NB4 (cell line): ENCODE measurements around the gene CDH23.

Source experiments
- DNase-seq: peaks from one replicate; pipeline ENCODE4 v3.0.0; 2010; ENCODE audit warnings: low read depth
- H3K4me3 ChIP-seq: one replicate; pipeline ENCODE4 v1.5.1; 2011; ENCODE audit warnings: mild to moderate bottlenecking, low read depth, low read length, moderate library complexity
- MYC ChIP-seq: IDR thresholded peaks from 2 replicates; pipeline ENCODE4 v1.6.1; 2011; ENCODE audit warnings: low read depth, low read length
- POLR2A ChIP-seq: IDR thresholded peaks from 2 replicates; pipeline ENCODE4 v1.6.1; 2011; ENCODE audit warnings: mild to moderate bottlenecking; ENCODE audit not compliant: insufficient read length; ENCODE audit errors: extremely low read depth
- TF ChIP-seq, protein P1 (sequence below): IDR thresholded peaks from one replicate; pipeline ENCODE4 v1.5.1; 2012; ENCODE audit warnings: low read depth, low read length
- TF ChIP-seq, protein P2 (sequence below): IDR thresholded peaks from 2 replicates; pipeline ENCODE4 v1.6.1; 2011; ENCODE audit warnings: low read depth, low read length

CDH23 gene

DNA sequence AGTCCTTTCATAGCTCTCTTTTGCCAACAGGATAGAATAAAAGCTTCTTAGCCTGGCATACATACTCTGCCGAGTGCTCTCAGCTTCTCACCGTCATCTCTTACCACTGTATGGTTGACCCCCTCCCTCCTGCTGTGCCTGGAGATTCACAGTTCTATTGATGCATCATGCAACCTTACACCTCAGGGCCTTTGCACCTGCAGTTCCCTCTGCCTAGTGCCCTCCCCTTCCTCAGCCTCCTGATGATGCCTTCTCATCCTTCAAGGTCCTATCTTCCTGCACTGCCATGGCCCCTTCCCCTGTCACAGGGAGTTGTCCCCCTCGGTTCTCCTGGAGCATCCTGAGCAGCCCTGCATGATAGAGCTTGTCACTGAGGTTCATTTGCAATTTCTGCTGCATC is 81.5 kb downstream of the CDH23 start:
- DNase-seq = no peak
- TF ChIP-seq POLR2A = no peak
- no peak for TF ChIP-seq MYC
- TF ChIP-seq, protein P1, sequence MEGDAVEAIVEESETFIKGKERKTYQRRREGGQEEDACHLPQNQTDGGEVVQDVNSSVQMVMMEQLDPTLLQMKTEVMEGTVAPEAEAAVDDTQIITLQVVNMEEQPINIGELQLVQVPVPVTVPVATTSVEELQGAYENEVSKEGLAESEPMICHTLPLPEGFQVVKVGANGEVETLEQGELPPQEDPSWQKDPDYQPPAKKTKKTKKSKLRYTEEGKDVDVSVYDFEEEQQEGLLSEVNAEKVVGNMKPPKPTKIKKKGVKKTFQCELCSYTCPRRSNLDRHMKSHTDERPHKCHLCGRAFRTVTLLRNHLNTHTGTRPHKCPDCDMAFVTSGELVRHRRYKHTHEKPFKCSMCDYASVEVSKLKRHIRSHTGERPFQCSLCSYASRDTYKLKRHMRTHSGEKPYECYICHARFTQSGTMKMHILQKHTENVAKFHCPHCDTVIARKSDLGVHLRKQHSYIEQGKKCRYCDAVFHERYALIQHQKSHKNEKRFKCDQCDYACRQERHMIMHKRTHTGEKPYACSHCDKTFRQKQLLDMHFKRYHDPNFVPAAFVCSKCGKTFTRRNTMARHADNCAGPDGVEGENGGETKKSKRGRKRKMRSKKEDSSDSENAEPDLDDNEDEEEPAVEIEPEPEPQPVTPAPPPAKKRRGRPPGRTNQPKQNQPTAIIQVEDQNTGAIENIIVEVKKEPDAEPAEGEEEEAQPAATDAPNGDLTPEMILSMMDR = no peak
- TF ChIP-seq, protein P2, sequence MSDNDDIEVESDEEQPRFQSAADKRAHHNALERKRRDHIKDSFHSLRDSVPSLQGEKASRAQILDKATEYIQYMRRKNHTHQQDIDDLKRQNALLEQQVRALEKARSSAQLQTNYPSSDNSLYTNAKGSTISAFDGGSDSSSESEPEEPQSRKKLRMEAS = no peak
- H3K4me3 ChIP-seq = no peak overlapping the region

GRCh38 chr10:71478813-71479365 is 82.2 kb downstream of the CDH23 start:
- no peak for DNase-seq
- H3K4me3 ChIP-seq = no peak overlapping the region
- TF ChIP-seq, protein P2 = no peak
- TF ChIP-seq POLR2A = no peak
- TF ChIP-seq MYC = no peak
- TF ChIP-seq, protein P1 = no peak

DNA sequence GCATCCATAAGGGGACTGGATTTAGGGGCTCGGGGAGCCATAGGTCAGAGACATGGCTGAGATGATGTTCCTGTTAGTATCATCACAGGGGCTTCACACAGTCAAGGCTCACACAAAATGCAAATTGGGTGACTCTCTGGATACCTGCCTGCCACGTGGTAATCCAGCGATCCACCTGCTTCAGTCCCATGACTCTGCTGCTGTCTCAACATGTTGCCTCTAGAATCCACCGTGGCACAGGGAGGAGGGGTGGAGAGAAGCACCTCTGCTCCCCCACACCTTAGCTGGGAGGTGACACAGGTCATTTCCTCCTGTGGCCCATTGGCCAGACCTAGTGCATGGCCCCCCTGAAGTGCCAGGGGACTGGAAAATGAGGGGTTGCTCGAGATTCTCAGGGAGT is 83.1 kb downstream of the CDH23 start:
- DNase-seq = no peak
- TF ChIP-seq, protein P2 = no peak
- TF ChIP-seq POLR2A = no peak
- no peak for TF ChIP-seq MYC
- TF ChIP-seq, protein P1 = no peak
- no peak overlapping the region for H3K4me3 ChIP-seq

DNA sequence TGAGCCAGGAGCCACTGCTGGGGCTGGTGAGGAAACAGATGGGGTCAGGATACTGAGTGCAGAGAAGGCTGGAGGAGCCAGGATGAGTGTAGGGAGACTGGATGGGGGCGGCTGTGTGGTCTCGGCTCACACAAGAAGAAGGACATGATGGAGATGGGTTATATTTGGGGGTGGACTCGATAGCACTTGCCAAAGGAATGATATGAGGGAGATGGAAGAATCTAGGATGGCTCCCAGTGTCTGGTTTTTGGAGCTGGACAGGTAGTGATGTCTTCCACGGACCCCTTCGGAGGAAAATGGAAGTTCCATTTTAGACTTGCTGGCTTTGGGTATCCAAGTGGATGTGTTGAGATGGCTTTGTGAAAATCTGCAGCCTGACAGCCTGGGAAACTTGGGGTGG is 83.9 kb downstream of the CDH23 start:
- H3K4me3 ChIP-seq = no peak overlapping the region
- TF ChIP-seq, protein P2 = no peak
- TF ChIP-seq MYC (no peak), POLR2A (no peak)
- TF ChIP-seq, protein P1 = no peak
- DNase-seq = no peak

DNA sequence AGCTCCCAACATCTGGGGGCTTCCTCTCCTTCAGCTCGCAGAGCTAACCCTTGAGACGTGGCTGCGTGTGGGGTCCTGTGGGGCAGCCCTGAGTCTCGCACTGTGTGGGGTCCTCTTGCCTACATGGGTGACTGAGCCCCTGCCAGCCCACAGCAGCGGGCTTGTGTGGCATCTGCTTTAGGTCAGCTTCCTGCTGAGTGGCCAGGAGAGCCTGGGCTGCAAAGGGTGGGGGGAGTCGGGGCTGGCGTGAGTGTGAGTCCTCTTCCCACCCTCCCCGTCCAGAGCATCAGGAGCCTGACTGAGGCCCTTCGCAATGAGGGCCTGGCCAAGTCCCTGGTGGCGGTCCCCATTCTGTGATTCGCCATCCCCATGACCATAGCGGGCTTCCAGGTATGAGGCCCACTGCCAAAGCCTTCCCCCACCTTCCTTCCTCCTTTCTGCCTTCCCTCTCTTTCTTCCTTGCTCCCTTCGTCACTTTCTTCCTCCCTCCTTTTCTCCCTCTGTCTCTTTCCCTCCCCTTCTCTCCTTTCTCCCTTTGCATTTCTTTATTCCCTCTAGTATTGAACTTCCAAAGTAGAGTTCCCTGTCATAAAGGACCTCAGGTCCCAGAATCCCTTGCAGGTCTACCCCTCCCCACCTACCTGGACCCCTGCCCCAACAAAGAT is 85.2 kb downstream of the CDH23 start:
- no peak for TF ChIP-seq MYC
- DNase-seq = no peak
- H3K4me3 ChIP-seq = no peak overlapping the region

DNA sequence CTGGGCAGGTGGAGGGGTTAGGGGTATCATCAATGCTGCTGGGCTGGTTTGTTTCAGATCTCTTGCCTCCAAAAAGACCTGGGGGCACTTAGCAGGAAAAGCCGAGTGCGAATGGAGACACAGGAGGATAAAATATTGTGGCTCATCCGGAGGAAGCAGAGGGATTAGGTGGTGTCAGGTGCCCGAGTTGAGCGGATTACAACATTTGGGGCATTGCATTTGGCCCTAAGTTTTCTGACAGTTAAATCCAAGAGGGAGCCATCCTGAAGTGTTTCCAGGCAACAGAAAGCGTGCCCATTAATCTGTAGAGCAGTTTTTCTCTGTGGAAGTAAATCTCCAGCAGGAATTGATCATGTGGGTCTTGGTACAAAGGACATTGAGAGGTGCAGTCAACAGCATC is 85.9 kb downstream of the CDH23 start:
- DNase-seq = no peak
- TF ChIP-seq, protein P1 = no peak
- TF ChIP-seq POLR2A = no peak
- TF ChIP-seq, protein P2 = no peak
- TF ChIP-seq MYC = no peak
- H3K4me3 ChIP-seq = no peak overlapping the region
